ENCODE data around the gene CLN6.
A peak's percentile ranks its signal among the peaks of the same experiment; 100 is the strongest.
"Not testable (repeated sequence)": the region's sequence is repeated elsewhere in the genome, so short reads cannot be mapped to it uniquely, and the experiment has no call there.

CLN6 gene

DNA sequence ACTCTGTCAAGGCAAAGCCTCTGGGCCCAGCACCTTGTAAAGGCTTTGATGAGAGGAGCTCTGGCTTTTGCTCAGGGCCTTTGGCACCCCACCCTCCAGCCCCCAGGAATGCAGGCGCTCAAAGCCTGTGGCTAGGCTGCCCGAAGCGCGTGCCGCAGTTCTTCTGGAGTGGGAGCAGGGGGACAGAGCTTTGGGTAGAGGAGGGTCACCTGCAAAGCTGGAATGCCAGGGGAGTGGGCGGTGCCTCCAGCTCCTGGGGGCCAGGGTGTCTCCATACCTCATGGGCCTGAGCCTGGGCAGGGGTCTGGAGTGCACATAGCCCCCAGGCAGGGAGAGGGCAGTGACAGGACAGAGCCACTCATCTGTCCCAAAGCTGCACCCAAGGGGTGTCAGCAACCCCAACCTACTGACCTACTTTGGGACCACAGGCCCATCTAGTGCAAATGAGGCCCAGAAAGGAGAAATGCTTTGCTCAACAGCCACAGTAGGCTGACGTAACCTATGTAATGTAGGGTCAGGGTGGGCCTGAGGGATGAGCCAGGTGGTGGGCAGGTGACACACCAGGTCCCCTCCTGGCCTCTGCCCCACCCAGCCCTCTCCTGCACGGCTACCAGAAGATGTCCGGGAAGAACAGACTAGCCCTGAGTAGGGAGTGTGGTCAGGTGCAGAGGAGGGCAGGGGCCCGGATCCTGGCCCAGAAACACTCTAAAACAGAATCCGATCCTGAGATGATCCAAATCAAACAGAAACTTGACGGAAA is 22.2 kb downstream of the CLN6 start:
- DNase-seq (ENCODE audit: low read depth, low spot score) = no peak

DNA sequence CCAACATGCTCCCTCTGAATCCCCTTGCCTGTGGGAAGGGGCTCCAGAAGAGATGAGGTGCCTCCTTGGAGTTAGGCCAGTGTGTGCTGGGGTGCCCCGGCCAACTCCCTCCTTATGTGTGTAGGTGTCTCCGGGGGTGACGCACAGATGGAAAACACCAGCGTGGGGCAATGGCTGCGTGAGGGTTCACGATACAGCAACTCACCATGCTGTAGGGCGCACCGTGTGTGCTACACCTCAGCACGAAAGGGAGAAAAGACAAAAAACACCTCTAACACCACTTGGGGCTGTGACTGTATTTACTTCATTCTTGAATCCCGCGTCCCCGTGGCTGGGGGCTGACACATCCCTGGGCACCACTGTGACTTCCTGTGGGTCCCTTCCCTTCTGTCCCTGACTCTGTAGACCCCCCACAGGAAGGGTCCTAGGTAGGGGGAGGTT is 22.8 kb downstream of the CLN6 start:
- DNase-seq (ENCODE audit: low read depth, low spot score) = no peak

DNA sequence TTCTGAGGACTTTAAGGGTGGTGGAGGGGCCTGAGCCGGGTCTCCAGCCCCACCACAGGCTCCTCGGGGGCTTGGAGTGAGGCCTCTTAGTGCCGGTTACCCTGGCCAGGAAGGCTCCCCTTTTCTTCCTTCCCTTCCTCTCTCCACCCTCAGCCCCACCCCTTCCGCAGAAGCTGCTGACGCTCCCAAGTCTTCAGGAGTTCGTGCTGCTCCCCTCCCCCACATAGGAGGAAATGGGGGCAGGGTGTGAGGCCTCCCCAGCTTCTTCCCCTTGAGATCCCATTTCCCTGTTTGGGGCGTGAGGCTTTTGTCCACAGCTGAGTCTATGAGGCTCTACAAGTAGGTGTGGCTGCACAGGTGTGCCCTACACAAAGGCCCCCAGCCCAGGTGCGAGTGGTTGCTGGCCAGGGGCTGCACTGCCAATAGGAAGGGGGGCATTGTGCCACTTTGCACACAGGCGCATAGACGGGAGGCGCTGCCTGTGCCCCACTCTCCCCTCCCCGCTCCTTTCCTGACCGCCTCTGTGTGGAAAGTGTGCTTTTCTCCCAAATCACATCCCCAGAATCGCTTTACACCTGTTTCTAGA is 23.5 kb downstream of the CLN6 start:
- DNase-seq (ENCODE audit: low read depth, low spot score) = peak; percentile 47

DNA sequence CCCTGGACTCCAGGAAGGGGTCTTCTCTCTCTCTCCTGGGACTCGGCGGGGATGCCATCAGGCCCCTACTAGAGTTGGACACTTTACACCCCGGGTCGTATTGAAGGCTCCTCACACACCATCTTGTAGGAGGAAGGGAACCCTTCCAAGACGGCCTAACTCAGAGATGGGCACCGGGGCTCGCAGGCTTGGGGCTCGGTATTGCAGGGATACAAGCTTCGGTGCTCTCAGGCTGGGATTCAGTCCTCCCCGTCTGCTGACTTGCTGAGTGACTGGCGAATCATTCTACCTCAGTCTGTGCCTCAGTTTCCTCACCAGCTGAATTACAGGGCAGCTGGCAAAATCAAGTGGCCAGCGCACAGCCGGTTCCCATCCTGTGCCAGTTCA is 24.0 kb downstream of the CLN6 start:
- no peak for DNase-seq (ENCODE audit: low read depth, low spot score)

DNA sequence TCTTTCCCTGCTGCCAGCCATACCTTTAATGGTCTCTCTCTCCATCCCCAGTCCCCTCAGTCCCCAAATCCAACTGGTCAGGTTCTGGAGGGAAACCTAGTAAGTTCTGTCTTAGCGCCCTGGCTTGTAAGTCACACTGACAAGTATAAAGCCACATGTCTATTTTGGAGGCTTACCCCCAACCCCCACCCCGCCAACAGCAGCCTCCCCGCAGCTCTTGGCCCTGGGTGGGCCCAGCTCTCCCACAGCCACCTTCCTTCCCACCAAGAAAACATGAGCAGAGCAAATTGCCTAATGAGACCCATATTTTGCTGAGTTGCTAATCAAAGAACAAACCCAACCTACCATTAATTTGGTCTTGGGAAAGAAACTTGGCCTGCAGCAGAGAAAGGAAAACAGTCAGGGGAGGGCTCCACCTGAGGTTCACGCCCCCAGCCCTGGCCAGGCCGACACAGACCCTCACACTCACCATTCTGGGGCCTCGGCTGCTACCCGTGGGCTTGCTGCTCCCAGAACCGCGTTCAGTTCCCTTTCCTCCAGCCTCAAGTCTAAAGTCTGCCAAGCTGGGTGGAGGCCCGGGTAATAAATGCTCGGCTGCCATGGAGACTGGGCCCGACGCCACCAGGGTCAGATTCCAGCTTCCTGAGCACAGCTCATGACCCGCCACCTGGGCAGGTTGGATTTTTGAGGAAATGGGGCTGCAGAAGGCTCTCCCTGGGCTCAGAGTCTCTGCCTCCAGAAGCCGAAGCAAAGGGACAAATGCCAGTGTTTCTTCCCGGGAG is 24.6 kb downstream of the CLN6 start, which contains the start of gene CALML4:
TSS of gene CALML4 (minus strand) at position 557 of the 782 bp plus-strand sequence. CDS start at position 472, 85 bp downstream.
- no peak for DNase-seq (ENCODE audit: low read depth, low spot score)

DNA sequence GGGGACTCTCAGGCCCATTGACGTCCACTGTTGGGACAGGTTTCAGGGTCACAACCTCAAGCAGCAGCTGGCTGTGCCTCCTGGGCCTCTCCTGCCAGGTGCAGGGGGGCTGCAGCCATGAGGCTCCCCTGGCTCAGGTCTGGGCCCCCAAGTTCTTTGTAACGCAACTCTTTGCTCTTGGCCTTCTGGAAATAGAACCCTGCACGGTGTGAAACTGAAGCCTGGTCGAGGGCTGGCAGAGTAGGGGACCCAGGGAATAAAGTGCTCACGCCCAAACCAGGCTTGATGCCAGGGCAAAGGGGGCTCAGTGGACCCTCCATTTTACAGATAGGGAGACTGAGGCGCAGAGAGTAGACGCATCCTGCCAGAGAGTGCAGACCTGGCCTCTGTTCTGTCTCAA is 25.2 kb downstream of the CLN6 start:
- no peak for DNase-seq (ENCODE audit: low read depth, low spot score)

DNA sequence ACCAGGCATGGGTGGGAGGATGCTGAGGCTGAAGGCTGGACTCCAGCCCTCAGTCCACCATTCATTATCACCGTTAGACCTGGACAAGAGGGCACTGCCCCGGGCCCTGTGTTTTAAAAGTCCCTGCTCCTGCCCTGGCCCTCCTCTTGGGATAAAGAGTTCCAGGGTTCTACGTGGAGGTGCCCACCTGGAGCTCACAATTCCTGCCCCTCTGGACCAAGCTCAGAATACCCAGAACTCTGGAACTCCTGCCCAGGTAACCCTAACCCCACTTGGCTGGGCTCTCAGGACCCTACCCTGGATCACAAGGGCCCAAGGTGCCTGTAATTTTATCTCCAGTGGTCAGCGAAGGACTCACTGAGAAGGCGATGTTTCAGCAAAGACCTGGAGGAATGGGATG is 25.6 kb downstream of the CLN6 start:
- DNase-seq (ENCODE audit: low read depth, low spot score) = no peak

DNA sequence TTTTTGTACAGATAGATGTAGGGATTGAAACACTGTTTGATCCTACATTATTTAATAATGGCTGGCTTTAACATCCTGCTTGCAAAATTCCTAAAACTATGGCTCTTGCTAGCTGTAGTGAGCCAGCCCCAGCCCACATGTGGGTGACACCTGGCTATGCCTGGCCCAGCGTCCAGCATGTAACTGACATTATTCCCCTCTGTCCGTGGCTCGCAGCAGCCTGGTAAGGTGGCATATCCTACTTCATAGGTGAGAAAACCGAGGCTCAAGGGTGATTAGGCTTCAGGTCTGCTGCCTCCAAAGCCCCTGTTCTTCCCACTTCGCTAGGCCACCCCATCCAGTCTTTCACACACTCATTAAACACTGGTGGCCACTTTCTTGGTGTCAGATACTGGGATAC is 26.0 kb downstream of the CLN6 start:
- no peak for DNase-seq (ENCODE audit: low read depth, low spot score)

DNA sequence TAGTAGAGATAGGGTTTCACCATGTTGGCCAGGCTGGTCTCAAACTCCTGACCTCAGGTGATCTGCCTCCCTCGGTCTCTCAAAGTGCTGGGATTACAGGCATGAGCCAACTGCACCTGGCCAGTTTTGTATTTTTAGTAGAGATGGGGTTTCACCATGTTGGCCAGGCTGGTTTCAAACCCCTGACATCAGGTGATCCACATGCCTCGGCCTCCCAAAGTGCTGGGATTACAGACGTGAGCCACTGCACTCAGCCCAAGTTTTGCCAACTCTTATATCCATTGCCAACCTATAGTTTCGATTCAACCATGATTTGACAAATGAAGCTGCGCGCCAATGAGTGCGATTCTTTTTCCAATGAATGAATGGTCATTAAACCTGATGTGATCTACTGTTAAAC is 26.5 kb downstream of the CLN6 start:
- DNase-seq (ENCODE audit: low read depth, low spot score) = not testable (repeated sequence)

DNA sequence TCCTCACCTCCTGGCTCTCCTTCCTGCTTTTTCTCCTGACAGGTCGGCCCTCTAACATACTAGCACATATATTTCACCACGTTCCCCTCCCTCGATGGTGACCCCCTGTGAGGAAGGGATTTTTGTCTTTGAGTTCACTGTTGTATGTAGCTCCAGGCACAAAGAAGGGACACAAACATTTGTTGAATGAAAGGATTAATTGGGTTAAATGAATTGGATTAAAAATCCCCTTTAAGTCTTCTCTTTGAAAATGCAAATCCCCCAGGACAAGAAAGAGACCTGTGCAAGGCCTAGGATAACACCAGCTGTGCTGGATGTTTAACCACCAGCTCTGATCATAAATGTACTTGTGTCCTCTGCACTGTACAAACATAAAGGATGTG is 27.7 kb downstream of the CLN6 start:
- no peak for DNase-seq (ENCODE audit: low read depth, low spot score)

DNA sequence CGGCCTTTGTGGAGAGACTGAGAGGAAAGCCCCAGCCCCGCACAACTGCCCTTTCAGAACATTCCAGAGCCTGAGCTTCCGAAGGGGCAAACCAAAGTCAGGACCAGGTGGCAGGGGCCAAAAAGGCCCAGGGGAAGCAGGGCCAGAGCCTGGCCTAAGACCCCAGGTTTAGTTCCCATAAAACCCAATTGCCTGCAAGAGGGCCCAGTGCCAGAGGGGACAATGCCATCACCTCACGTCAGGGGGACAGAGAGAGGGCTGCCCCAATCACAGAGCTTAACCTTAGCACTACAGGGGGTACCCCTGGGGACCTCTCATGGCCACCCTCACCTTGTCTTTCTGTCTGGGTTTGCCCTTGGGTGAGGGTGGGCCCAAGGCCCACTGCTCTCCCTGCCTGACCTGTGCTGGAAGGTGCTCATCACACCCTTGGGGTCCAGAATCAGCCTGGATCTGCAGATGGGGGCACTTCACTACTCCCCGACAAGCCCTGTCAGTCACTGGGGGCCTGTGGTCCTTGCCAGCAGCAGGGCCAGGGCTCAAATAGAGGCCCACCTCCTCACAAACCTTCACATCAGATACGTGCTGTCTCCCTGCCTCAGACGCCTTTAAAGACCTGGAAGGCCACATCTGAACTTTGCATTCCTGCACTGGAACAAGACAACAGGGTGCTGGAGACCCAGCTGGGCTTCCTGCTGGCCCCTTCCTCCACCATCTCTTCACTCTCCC is 28.2 kb downstream of the CLN6 start:
- no peak for DNase-seq (ENCODE audit: low read depth, low spot score)

DNA sequence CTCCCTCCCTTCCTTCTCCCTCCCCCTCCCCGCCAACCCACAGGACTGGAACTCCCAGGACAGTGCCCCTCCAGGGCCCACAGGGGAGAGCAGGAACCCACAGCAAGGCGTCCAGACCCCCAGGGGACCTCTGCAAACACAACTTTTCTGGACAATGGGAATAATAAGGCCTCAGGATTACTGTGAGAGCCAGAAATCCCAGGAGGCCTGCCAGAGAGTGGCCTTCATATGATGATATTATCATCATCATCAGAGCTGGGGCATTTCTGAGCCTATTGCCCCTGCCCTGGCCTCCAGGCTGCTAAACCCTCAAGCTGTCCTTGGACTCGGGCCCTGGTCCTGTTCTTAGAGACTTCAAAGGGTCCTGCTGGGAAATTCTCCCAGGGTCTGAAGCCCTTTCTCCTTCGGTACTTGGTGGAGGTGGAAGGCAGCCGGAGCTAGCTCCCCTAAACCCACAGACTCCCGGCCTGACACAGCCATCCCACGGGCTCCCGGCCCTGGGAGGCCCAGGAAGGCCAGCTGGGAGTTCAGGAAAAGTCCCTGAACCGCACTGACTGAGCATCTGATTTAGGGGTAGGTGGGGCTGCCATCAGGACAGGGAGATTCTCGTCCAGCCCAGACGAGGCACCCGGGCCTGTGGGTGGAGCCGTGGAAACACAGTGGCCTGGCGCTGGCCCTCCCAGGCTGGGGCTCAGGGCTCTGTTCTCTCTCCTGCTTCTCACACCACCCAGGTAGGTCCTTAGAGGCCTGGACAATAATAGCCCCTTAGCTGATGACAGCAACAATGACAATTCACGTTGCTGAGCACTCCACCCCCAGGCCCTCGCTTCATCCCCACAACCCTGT is 29.3 kb downstream of the CLN6 start:
- DNase-seq (ENCODE audit: low read depth, low spot score) = no peak

DNA sequence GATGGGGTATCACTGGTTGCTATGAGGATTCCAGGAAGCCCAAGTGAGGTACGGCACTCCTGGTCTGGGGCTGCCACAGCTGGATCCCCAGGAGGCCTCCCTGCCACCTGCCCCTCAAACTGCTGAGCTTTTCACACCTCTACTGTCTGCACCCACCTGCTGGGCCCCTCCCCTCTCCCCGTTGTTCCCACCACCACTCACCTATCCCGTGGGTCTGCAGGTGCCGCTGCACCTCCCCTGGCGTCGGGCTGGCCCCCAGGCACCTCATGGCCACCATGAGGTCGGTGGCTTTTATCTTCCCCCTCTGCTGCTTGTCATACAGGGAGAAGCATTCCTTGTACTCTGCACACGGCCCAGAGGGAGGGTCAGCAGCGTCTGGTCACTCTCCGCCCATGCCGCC is 30.2 kb downstream of the CLN6 start:
- no peak for DNase-seq (ENCODE audit: low read depth, low spot score)

DNA sequence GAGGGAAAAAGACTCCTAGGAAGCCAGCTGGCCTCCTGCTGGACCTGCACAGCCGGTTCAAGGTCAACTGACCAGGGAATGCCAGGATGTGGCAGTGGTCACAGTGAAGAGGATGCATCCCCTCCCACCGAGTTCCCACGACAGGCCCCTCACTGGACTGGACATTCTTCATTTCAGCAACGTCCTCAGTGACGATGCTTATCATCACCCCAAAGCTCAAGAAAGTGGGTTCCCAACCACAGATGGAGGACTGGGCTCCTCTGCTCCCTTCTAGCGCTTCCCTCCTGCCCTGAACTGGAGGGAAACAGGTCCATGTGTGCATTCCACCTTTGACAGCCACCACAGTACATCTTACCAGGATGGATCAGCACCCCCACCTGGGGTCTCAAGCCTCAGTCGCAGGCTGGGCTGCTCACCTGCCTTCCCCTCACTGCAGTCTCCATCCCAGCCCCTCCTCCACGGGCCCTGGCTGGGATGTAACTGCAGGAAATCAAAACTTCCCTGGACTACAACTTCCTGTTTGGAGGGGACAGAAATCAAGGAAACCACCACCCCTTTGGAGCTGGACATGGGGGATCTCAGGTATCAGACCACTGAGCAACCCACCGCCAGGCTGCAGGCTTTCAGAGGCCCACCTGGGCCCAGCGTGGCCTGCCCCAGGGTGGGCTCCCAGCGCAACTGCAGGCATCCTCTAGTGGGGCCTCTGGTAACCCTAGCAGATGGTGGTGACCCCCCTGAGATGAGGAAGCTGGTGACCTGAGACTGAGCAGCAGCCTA is 31.7 kb downstream of the CLN6 start:
- no peak for DNase-seq (ENCODE audit: low read depth, low spot score)

DNA sequence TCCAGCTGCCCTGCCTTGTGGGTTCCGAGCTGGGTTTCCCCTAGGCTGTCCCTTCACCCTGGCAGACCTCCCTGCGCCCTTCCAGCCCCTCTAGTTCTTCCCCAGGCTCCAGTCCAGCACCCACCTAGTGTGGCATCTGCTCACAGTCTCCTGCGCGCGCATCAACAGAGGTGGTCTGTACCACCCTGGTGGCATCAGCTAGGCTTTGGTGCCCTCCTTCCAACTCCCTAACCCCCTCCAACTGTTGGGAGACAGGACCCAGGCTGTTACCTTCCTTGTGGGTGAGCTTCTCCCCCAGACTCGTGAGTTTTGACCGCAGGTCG is 32.4 kb downstream of the CLN6 start:
- no peak for DNase-seq (ENCODE audit: low read depth, low spot score)

DNA sequence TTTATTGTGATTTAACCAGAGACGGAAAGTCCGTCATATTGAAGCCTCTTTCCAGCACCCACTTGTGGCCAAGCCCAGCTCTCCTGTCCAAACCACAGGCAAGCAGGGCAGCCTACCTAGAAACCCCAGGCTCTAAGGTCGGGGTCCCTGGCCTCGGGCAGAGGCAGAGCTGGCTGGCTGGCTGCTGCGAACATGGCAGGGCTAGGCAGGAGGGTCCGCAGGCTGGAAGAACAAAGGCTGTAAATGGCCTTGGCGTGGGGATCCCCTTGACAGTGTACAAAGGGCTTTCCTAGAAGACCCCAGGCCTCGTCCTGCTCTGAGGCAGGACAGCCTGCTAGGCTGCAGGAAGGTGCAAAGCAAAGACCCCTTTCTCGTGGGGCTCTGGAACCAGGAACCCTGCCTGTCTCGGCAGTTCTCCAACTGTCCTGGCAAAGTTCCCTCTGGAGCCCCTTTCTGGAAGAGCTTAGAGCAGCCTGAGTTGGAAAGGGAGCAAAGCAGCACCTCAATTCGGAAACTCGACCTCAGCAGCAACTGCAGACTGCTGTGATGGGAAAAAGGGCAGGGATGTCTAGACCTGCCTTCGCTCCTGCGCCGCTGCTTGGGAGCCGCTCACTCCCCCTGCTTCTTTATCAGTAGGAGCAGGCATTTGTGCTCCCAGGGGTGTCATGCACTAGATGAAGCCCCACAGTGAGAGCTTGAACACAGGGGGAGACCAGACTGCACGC is 32.9 kb downstream of the CLN6 start:
- no peak for DNase-seq (ENCODE audit: low read depth, low spot score)

DNA sequence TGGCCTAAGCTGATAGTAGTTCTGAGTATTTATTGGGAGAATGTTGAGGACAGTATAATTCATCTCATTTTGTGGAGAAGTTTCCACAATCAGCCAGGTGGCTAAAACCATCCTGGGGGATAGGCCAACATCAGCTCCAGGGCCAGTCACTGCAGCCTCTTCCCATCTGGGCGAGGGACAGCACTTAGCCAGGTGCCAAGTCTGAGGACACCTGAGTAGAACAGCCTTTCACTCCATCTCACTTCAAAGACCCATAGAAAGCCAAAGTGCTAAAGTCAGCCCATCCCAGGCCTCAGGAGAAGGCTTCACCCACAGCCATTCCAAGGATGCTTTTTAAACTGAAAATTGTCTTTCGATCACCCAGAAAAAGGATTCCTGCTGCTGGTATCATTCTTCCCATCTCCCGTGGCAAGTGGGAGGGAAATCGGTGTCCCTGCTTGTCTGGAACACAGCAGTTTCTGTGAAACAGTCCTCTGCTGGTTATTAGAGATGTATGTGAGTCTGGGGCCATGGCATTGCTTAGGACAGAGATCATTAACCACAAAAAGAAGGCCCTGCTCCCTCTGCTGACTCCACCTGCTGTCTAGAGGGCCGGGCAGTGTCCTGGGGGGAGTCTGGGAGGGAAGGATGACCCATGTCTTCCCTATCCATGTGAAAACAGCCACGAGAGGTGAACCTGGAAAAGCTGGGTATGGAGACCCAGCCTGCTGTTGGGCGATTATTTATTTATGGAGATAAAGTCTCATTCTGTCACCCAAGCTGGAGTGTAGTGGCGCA is 34.0 kb downstream of the CLN6 start:
- DNase-seq (ENCODE audit: low read depth, low spot score) = no peak

DNA sequence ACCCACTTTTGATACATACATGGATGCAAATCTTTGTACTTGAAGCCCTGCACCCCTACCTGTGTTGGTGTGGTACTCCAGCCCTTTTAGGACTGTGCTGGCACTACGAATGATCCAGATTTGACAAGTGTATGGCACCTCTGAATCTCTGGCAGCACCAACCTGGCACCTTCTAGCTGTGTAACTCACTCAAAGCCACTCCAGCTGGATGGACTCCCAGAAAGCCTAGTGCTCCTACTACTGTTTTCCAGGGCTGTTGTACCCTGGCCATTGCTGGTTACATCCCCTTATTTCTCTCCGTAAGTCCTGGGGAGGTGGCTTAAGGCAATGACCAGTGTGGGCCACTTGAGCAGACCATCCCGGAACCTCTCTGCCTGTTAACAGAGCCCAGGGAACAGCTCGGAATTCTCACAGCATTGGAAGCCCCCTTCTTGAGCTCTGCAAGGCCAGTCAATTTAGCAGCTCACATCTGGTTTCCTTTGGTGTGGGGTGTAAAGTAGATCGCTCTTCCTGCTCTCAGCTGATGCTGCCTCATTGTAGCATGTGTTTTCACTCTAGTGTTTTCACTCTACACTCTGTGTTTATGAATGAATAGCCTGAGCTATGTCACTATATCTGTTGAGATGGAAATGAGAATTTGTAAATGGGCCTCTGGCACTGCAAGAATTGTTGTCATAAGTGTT is 36.6 kb downstream of the CLN6 start:
- no peak for DNase-seq (ENCODE audit: low read depth, low spot score)
